Measurements from ENCODE around the gene BUB3. TPM values are rescaled to one million over a fixed set of nuclear protein-coding genes. Genes with fewer than 3 reads are reported as not detected.
A peak's percentile ranks its signal among the peaks of the same experiment; 100 is the strongest.

Gene BUB3
- polyA plus RNA-seq, 1 donor (not counting 4 experiments of a cell fraction or from before 2014, with no cell fraction given), result 162 TPM

GRCh38 chr10:123158682-123159081 lies 4.5 kb downstream of the BUB3 start:
- no peaks in the 10 kb centered on the region for H3K9me3 ChIP-seq (ENCODE audit: control insufficient read depth, low read depth, low read length)
- H3K9me1 ChIP-seq (ENCODE audit: control insufficient read depth, extremely low read depth, insufficient read depth, low read length), result peaks cover 3% of the 10 kb centered on the region
- DNase-seq (ENCODE audit: low read depth, low spot score) (no peak), FAIRE-seq (no peak)
- no peak overlapping the region for H3K27ac ChIP-seq (ENCODE audit: control insufficient read depth, insufficient read depth, low read length)
- H4K20me1 ChIP-seq (ENCODE audit: control insufficient read depth, extremely low read depth, insufficient read depth, low read length), result peaks cover 18% of the 10 kb centered on the region
- peaks cover 27% of the 10 kb centered on the region for H3K4me1 ChIP-seq (ENCODE audit: control insufficient read depth, extremely low read depth, insufficient read depth, low read length)
- no peak overlapping the region for H3K9ac ChIP-seq (ENCODE audit: control insufficient read depth, extremely low read depth, insufficient read depth, low read length)
- H3K4me3 ChIP-seq (ENCODE audit: control insufficient read depth in 2 of 3, extremely low read depth in 1 of 3, insufficient read depth in 2 of 3, low read depth in 1 of 3, low read length in 3 of 3), result no peak overlapping the region
- dilution Hi-C loops (cut with MboI; ENCODE audit: extremely low pct_ligation_motif_present, low sequenced_read_pairs), result no loop called here
- H3K4me2 ChIP-seq (ENCODE audit: control insufficient read depth, extremely low read depth, insufficient read depth, low read depth, low read length), result peak overlapping the region; percentile 3
- TF ChIP-seq EZH2 (IDR thresholded peaks at IDR 0.05; ENCODE audit: low read length) (no peak), CTCF (optimal IDR thresholded peaks at IDR 0.05 in 1 of 3, IDR thresholded peaks at IDR 0.05 in 1 of 3, conservative IDR thresholded peaks at IDR 0.05 in 1 of 3; ENCODE audit: extremely low read depth in 1 of 3, insufficient read depth in 2 of 3, low read length in 3 of 3) (no peak)
- no peaks in the 10 kb centered on the region for H3K27me3 ChIP-seq (ENCODE audit: control insufficient read depth, extremely low read depth, insufficient read depth, low read length)
- peaks cover 80% of the 10 kb centered on the region for H3K79me2 ChIP-seq (ENCODE audit: control insufficient read depth, insufficient read depth, low read length)
- H2AFZ ChIP-seq (ENCODE audit: control insufficient read depth, low read length), result no peak overlapping the region
- peaks cover 15 to 28% of the 10 kb centered on the region in 2 experiments for H3K36me3 ChIP-seq (ENCODE audit: control insufficient read depth in 2 of 2, extremely low read depth in 1 of 2, insufficient read depth in 2 of 2, low read length in 2 of 2)

- dilution Hi-C loops (cut with MboI; ENCODE audit: extremely low pct_ligation_motif_present, low sequenced_read_pairs), result no loop called here
- H3K27me3 ChIP-seq (ENCODE audit: control insufficient read depth, extremely low read depth, insufficient read depth, low read length), result no peaks in the 10 kb centered on the region
- peaks cover 73% of the 10 kb centered on the region for H3K79me2 ChIP-seq (ENCODE audit: control insufficient read depth, insufficient read depth, low read length)
- peaks cover 25% of the 10 kb centered on the region for H3K4me1 ChIP-seq (ENCODE audit: control insufficient read depth, extremely low read depth, insufficient read depth, low read length)
- no peak overlapping the region for H3K9ac ChIP-seq (ENCODE audit: control insufficient read depth, extremely low read depth, insufficient read depth, low read length)
- peaks cover 16% of the 10 kb centered on the region for H4K20me1 ChIP-seq (ENCODE audit: control insufficient read depth, extremely low read depth, insufficient read depth, low read length)
- H3K9me1 ChIP-seq (ENCODE audit: control insufficient read depth, extremely low read depth, insufficient read depth, low read length), result peaks cover 3% of the 10 kb centered on the region
- H3K27ac ChIP-seq (ENCODE audit: control insufficient read depth, insufficient read depth, low read length), result no peak overlapping the region
- FAIRE-seq (no peak), DNase-seq (ENCODE audit: low read depth, low spot score) (no peak)
- no peak overlapping the region for H3K4me2 ChIP-seq (ENCODE audit: control insufficient read depth, extremely low read depth, insufficient read depth, low read depth, low read length)
- no peak for TF ChIP-seq EZH2 (IDR thresholded peaks at IDR 0.05; ENCODE audit: low read length)
- TF ChIP-seq CTCF (optimal IDR thresholded peaks at IDR 0.05 in 1 of 3, IDR thresholded peaks at IDR 0.05 in 1 of 3, conservative IDR thresholded peaks at IDR 0.05 in 1 of 3; ENCODE audit: extremely low read depth in 1 of 3, insufficient read depth in 2 of 3, low read length in 3 of 3), result no peak
- H2AFZ ChIP-seq (ENCODE audit: control insufficient read depth, low read length), result no peak overlapping the region
- peaks cover 16 to 38% of the 10 kb centered on the region in 2 experiments for H3K36me3 ChIP-seq (ENCODE audit: control insufficient read depth in 2 of 2, extremely low read depth in 1 of 2, insufficient read depth in 2 of 2, low read length in 2 of 2)
- H3K4me3 ChIP-seq (ENCODE audit: control insufficient read depth in 2 of 3, extremely low read depth in 1 of 3, insufficient read depth in 2 of 3, low read depth in 1 of 3, low read length in 3 of 3), result no peak overlapping the region
- H3K9me3 ChIP-seq (ENCODE audit: control insufficient read depth, low read depth, low read length), result no peaks in the 10 kb centered on the region
These were observed 6.2 kb downstream of the BUB3 start for GRCh38 chr10:123160311-123160980.

Data from keratinocyte (primary cell).